BJ (cell line): ENCODE results near the gene GALE. TPM values are rescaled to one million over a fixed set of nuclear protein-coding genes. Genes with fewer than 3 reads are reported as not detected.

Source experiments
- CTCF ChIA-PET: fragments of 350-600 bp; formaldehyde crosslinking; extraction: SDS; loops from one replicate; lab custom pipeline; 2021; ENCODE audit warnings: antibody characterized with exemption, inconsistent platforms; lab: Yijun Ruan, JAX
- POLR2A ChIA-PET: fragments of 300-600 bp; sonication (Branson Sonifier 250); formaldehyde crosslinking; extraction: SDS; loops from one replicate; lab custom pipeline; 2021; ENCODE audit warnings: antibody characterized with exemption; lab: Charles Lee
- DNase-seq: peaks from one replicate; pipeline ENCODE4 v3.0.0-alpha.2; 2011; ENCODE audit warnings: low read depth
- H3K27me3 ChIP-seq: 2 replicates; pipeline ENCODE4 v1.6.0; 2011; ENCODE audit warnings: low read length; ENCODE audit not compliant: control insufficient read depth, insufficient read depth
- H3K36me3 ChIP-seq: 2 replicates; pipeline ENCODE4 v1.5.1; 2011; ENCODE audit warnings: low read length; ENCODE audit not compliant: control insufficient read depth, insufficient read depth
- H3K4me3 ChIP-seq: 2 replicates; pipeline ENCODE4 v1.5.1; 2011; ENCODE audit warnings: low read depth, mild to moderate bottlenecking, control low read depth, low read length
- polyA plus RNA-seq: library from polyadenylated mRNA; depleted of rRNA; stranded (reverse); fragments of >200 nt; gene quantifications from 2 replicates; pipeline ENCODE4 v1.2.3, GENCODE V29; 2011
- TF ChIP-seq, protein P1 (sequence below): IDR thresholded peaks from 2 replicates; pipeline ENCODE4 v1.5.1; 2011; ENCODE audit warnings: low read depth, mild to moderate bottlenecking, control low read depth, inconsistent platforms, low read length, moderate library complexity; ENCODE audit not compliant: insufficient read depth

GALE gene
- polyA plus RNA-seq, 1 experiment, result 36.1 TPM

DNA sequence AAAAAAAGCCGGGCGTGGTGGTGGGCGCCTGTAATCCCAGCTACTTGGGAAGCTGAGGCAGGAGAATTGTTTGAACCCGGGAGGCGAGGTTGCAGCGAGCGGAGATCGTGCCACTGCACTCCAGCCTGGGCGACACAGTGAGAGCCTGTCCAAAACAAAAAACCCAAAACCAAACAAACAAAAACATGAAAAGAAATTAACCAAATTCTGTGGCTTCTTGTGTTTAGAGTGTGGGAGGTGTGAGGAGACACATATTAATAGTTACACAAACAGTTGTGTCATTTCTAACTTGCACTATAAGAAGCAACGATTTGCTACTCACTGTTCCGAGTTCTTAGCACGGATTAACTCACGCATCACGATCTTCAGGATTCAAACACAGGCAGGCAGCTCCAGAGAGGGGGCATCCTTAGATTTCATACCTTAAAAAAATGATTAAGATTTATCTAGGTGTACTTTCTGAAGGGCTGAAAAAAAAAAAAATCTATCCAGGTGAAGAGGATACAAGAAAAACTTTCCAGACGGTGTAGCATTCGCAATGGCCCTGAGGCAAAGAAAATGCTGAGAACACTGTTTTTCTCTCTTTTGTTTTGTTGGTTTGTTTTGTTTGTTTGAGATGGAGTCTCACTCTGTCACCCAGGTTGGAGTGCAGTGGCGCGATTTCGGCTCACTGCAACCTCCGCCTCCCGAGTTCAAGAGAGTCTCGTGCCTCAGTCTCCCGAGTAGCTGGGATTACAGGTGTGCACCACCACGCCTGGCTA lies 25.4 kb upstream of the GALE start:
- POLR2A ChIA-PET, result interaction anchor here (0.6 to 0.7 kb wide), 2 partner anchors 134 to 382 kb away, joined by 3 to 9 read pairs; no protein-coding TSS in a partner anchor
- Histone ChIP-seq H3K27me3 (no peaks in the 10 kb centered on the region), H3K4me3 (peak overlapping the region; percentile 100), H3K36me3 (no peaks in the 10 kb centered on the region)
- no peak for DNase-seq
- CTCF ChIA-PET, result interaction anchor here (1.3 to 9.2 kb wide), 2 partner anchors 12 to 16 kb away, joined by 3 to 77 read pairs; no protein-coding TSS in a partner anchor
- TF ChIP-seq, protein P1, sequence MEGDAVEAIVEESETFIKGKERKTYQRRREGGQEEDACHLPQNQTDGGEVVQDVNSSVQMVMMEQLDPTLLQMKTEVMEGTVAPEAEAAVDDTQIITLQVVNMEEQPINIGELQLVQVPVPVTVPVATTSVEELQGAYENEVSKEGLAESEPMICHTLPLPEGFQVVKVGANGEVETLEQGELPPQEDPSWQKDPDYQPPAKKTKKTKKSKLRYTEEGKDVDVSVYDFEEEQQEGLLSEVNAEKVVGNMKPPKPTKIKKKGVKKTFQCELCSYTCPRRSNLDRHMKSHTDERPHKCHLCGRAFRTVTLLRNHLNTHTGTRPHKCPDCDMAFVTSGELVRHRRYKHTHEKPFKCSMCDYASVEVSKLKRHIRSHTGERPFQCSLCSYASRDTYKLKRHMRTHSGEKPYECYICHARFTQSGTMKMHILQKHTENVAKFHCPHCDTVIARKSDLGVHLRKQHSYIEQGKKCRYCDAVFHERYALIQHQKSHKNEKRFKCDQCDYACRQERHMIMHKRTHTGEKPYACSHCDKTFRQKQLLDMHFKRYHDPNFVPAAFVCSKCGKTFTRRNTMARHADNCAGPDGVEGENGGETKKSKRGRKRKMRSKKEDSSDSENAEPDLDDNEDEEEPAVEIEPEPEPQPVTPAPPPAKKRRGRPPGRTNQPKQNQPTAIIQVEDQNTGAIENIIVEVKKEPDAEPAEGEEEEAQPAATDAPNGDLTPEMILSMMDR, result no peak

DNA sequence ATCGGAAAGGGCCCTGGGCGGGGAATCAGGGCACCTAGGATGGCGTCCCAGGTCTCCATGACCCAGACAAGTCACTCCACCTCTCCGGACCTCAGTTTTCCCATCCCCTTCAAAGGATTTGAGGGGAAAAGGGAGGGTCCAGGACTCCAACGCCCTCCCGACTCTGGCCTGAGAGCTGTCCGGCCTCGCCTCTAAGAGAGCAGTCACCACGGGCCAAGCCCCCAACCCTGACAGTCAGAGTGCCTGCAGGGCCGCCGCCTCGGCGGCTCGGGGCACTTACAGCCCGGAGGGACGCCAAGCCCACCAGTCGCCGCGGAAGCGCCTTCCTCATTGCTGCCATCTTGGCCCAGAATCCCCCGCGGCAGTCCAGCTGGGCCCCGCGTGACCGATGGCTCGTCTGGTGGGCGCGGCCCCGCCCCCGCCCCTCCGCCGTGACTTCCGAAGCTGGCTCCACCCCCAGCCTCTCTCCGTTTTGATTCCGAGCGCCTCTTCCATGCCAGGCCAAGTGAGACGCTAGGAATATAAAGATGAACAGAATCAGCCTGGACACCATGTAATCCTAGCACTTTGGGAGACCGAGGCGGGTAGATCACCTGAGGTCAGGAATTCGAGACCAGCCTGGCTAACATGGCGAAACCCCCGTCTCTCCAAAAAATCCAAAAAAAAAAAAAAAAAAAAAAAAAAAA lies 24.7 kb upstream of the GALE start, which contains the start of gene HMGCL:
HMGCL (minus strand) TSS at position 354 of the 686 bp plus-strand sequence; CDS start at position 340, 14 bp downstream.
- H3K4me3 ChIP-seq, result peak within 1 kb of the TSS; percentile 100
- POLR2A ChIA-PET, result interaction anchor here (0.6 to 0.7 kb wide), 3 partner anchors 34 to 381 kb away, joined by 3 to 9 read pairs (median 3); partner anchors contain the start of gene LYPLA2
- DNase-seq, result peak; percentile 50
- no peaks in the 10 kb centered on the region for H3K27me3 ChIP-seq
- CTCF ChIA-PET, result interaction anchor here (1.3 to 9.2 kb wide), 2 partner anchors 11 to 16 kb away, joined by 3 to 77 read pairs; no protein-coding TSS in a partner anchor
- H3K36me3 ChIP-seq, result no peaks in the 10 kb centered on the region
- TF ChIP-seq, protein P1, result no peak

DNA sequence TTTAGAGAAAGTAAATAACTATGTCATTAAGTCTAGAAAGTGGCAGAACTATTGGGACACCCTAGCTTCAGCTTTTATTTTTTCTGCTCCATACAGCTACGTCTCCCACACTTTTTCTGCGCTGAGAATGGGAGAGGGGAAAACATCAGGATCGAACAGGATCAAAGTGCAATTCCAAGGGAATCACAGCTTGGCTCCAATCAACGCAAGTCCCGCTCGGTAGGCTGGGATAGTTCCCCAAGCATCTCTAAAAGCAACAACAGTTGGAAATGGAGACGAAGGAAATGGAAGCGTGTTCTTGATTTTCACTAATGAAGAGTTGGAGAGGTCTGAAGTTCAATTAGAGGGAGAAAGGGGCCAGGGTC lies 24.1 kb upstream of the GALE start:
- TF ChIP-seq, protein P1, result no peak
- no peak for DNase-seq
- CTCF ChIA-PET, result interaction anchor here (1.3 to 9.2 kb wide), 2 partner anchors 10 to 15 kb away, joined by 3 to 77 read pairs; no protein-coding TSS in a partner anchor
- POLR2A ChIA-PET, result interaction anchor here (0.6 to 0.7 kb wide), 2 partner anchors 34 to 153 kb away, joined by 3 to 4 read pairs; partner anchors contain the start of gene LYPLA2
- Histone ChIP-seq H3K4me3 (peak overlapping the region; percentile 100), H3K27me3 (no peaks in the 10 kb centered on the region), H3K36me3 (no peaks in the 10 kb centered on the region)

DNA sequence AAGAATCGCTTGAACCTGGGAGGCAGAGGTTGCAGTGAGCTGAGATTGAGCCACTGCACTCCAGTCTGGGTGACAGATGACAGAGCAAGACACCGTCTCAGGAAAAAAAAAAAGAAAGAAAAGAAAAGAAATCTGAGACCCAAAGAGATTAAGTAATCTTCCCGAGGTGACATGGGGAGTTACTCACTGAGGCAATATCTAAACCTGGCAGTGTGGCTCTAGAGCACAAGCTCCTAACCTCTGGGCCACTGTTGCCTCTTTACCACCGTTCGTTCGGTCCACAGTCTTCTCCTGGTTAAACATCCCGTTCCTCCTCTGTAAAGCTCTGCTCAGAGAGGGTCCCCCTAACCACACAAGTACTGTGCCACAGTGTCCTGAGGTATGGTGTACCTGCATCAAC lies 23.2 kb upstream of the GALE start:
- Histone ChIP-seq H3K36me3 (no peaks in the 10 kb centered on the region; the same call in 1 of the 2 replicates), H3K27me3 (no peaks in the 10 kb centered on the region), H3K4me3 (no peak overlapping the region)
- ChIA-PET POLR2A (no interaction called here), CTCF (interaction anchor here (9.2 kb wide), 1 partner anchor 14 kb away, joined by 77 read pairs; no protein-coding TSS in a partner anchor)
- TF ChIP-seq, protein P1, result no peak
- no peak for DNase-seq
